ENCODE data around the gene PDE6G.
A peak's percentile ranks its signal among the peaks of the same experiment; 100 is the strongest.

PDE6G gene

GRCh38 chr17:81656118-81656743, at the start of gene PDE6G:
PDE6G (minus strand) TSS chr17:81656542; CDS start chr17:81653305, 3,237 bp downstream.
- no peak for DNase-seq (ENCODE audit: low read depth)
- no peak within 1 kb of the TSS for H3K4me3 ChIP-seq (ENCODE audit: low read depth, low read length)
- no peak for TF ChIP-seq CTCF (IDR thresholded peaks at IDR 0.05; ENCODE audit: insufficient read depth, low read depth, low read length, missing control alignments)

- DNase-seq (ENCODE audit: low read depth): no peak
- no peak overlapping the region for H3K4me3 ChIP-seq (ENCODE audit: low read depth, low read length)
- no peak for TF ChIP-seq CTCF (IDR thresholded peaks at IDR 0.05; ENCODE audit: insufficient read depth, low read depth, low read length, missing control alignments)
Measured at GRCh38 chr17:81705518-81706231, 49.3 kb upstream of the PDE6G start.

GRCh38 chr17:81703747-81704654, 47.7 kb upstream of the PDE6G start:
- peak overlapping the region; percentile 93 for H3K4me3 ChIP-seq (ENCODE audit: low read depth, low read length)
- no peak for TF ChIP-seq CTCF (IDR thresholded peaks at IDR 0.05; ENCODE audit: insufficient read depth, low read depth, low read length, missing control alignments)
- DNase-seq (ENCODE audit: low read depth): no peak

GRCh38 chr17:81702934-81703746, 46.8 kb upstream of the PDE6G start, which contains the start of gene MRPL12:
MRPL12 (plus strand) TSS chr17:81703367; CDS start chr17:81703502, 135 bp downstream.
- peak; percentile 96 for DNase-seq (ENCODE audit: low read depth)
- TF ChIP-seq CTCF (IDR thresholded peaks at IDR 0.05; ENCODE audit: insufficient read depth, low read depth, low read length, missing control alignments): no peak
- H3K4me3 ChIP-seq (ENCODE audit: low read depth, low read length): peak within 1 kb of the TSS; percentile 93

- peak overlapping the region; percentile 93 for H3K4me3 ChIP-seq (ENCODE audit: low read depth, low read length)
- TF ChIP-seq CTCF (IDR thresholded peaks at IDR 0.05; ENCODE audit: insufficient read depth, low read depth, low read length, missing control alignments): peak; percentile 9
- DNase-seq (ENCODE audit: low read depth): no peak
Measured at GRCh38 chr17:81701288-81702071, 45.1 kb upstream of the PDE6G start.

Data from GM12865 (cell line).